Medulla oblongata (tissue), 1 donor: ENCODE results near the gene TSPAN6.
A peak's percentile ranks its signal among the peaks of the same experiment; 100 is the strongest.

Experiments
- DNase-seq: peaks from one replicate; pipeline ENCODE4 v3.0.0-alpha.2; 2015; ENCODE audit errors: extremely low spot score

Gene TSPAN6

DNA sequence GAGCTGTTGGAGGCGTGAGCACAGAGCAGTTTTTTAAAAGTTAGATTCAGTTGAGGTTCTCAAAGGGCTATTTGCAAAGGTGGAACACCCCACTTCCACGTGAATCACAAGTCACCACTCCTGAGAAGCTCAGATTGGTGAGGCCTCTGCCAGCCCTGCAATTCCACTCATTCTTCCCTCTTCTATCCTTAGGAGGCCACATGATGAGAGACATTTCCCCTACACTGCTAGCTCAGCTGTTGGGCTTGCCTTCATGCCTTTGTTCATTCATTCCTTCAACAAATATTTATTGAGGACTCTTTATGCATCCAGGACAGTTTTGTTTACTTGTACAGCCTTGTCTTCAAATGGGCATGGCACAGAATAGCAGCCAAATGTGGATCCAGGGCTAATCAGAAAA is 11.1 kb upstream of the TSPAN6 start:
- DNase-seq, result no peak

DNA sequence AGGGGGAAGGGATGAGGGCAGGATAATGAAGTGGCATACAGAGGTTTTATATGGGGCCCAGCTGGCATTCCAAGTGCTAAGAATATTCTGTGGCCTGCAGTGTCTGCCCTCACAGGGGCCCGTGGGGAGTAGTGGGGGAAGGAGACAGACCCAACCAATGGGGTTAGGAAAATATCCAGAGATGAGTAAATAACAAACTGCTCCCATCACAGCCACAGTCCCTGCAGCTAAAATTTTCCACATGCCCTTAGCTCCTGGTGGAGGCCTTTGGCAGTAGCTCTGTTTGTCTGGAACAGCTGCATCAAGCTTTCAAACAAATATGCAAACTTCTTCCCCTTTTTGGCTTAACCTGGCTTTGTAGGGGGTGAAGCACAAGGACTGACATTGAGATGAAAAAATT is 10.5 kb upstream of the TSPAN6 start:
- DNase-seq, result no peak

- DNase-seq, result no peak
These were observed 8.5 kb upstream of the TSPAN6 start for GRCh38 chrX:100645106-100645505.

GRCh38 chrX:100643956-100644860 is 7.6 kb upstream of the TSPAN6 start, which contains the start of gene SRPX2:
Gene SRPX2, plus strand, starts transcription at chrX:100644199. Its CDS starts 2,124 bp downstream, at chrX:100646323.
- DNase-seq, result no peak

DNA sequence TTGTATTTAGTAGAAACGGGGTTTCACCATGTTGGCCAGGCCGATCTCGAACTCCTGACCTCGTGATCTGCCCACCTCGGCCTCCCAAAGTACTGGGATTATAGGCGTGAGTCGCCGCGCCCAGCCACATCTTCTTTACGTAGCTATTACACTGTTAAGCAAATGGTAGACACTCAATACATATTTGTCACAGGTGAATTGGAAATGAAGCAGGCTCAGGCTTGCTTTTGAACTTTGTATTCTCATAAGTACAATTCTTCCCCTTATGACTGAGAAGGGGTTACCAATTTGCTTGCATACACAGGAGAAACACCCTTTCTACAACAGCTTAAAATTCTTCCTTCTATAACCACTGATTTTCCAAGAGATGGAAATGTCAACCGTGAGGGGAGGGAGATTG is 6.6 kb upstream of the TSPAN6 start:
- DNase-seq, result no peak

DNA sequence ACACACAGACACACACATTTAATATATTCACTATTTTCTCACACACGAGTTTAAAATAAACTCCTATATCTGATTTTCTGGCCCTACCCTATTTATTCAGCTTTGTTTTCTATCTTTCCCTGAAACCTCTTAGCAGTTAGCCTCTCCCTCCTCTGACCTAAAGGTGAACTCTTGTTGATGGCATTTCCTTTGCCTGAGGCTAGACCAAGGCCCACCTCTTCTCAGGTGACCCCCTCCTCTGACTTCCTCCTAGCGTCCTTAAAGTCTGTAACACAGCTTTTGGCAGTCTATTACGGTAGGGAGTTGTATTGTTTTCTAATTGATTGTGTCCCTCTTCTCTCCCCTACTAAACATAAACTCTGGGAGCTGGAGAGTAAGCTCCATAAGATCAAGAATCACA is 5.7 kb upstream of the TSPAN6 start:
- no peak for DNase-seq

DNA sequence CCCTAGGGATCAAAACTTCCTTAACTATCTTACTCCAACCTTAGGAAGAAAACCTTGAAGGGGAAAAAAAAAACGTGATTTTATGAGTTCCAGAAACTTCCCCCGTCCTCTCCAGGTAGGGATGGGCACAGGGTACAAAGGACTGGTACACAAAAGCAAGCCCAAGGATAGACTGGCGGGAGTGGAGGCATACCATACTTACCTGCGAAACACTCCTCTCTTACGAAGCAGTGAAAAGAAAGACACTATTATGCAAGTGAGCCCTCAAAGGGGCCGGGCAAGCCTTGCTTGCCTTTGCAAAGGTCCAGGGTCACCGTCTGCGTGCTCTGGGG is 651 bp downstream of the TSPAN6 start:
- no peak for DNase-seq

GRCh38 chrX:100635040-100635439 is 1.6 kb downstream of the TSPAN6 start:
- no peak for DNase-seq

GRCh38 chrX:100625985-100626491 is 10.6 kb downstream of the TSPAN6 start:
- DNase-seq, result peak; percentile 21

DNA sequence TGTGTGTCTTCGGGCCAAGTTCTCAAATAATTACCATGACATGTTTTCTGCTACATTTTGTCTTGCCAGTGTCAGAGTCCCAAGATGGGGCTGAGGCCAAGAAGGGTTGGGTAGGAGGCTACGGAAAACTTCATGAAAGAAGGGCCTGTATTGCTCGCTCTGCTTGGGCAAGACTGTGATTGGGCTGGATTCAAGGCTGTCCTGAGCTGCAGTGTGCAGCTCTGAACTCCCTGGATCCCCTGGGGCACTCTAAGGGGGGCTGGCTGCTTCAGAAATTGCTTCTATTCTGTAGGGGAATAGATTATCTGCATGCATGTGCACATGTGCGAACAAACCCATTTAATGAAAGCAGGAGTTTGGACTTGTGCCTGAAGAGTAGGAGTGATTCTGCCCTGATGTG is 13.6 kb downstream of the TSPAN6 start:
- no peak for DNase-seq

GRCh38 chrX:100615005-100615404 is 21.6 kb downstream of the TSPAN6 start:
- DNase-seq, result no peak

GRCh38 chrX:100611951-100612350 is 24.7 kb downstream of the TSPAN6 start:
- no peak for DNase-seq

GRCh38 chrX:100609591-100609990 is 27.0 kb downstream of the TSPAN6 start:
- no peak for DNase-seq

GRCh38 chrX:100606753-100607152 is 29.9 kb downstream of the TSPAN6 start:
- DNase-seq, result no peak

DNA sequence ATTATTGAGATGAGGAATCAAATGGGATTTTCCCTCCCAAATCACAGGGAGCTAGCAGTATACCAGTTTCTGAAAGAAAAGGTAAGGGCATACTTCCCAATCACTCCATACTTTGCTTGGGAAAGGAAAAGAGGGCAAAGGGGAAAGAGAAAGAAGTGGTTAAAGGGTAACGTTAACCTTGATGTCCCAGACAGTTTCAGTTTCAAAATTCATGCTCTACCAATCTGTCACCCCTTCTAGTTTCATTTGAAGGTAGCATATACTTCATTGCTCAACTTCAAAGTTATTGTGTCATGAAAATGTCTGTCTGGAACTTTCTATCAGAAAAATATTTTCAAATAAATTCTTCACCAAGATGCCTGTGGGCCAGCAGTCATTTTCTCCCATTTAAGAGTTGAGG is 35.8 kb downstream of the TSPAN6 start:
- DNase-seq, result no peak

DNA sequence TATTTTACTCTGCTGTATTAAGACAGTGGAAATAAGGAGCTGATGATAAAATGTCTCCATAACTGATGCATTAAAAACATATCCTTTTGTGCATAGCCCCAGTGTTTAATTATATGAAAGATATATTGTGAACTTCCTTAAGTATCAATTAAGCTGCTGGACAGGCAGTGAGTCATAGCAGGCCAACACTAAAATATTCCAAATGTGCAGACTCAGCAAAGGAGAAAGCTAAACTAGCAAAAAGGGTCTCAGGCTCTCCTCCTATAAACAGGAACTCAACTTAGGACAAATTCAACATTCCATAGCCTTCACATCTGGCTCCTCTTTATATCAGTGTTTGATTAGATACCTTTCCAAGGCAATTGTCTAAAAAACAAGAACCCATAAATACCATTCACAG is 36.3 kb downstream of the TSPAN6 start:
- no peak for DNase-seq

DNA sequence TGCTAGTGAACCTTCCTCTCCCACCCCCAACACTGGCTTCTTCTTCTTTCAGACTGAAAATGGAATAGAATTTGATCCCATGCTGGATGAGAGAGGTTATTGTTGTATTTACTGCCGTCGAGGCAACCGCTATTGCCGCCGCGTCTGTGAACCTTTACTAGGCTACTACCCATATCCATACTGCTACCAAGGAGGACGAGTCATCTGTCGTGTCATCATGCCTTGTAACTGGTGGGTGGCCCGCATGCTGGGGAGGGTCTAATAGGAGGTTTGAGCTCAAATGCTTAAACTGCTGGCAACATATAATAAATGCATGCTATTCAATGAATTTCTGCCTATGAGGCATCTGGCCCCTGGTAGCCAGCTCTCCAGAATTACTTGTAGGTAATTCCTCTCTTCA is 37.1 kb downstream of the TSPAN6 start:
- no peak for DNase-seq

GRCh38 chrX:100596601-100597000 is 40.0 kb downstream of the TSPAN6 start:
- DNase-seq, result no peak

GRCh38 chrX:100593581-100593980 is 43.0 kb downstream of the TSPAN6 start:
- no peak for DNase-seq

DNA sequence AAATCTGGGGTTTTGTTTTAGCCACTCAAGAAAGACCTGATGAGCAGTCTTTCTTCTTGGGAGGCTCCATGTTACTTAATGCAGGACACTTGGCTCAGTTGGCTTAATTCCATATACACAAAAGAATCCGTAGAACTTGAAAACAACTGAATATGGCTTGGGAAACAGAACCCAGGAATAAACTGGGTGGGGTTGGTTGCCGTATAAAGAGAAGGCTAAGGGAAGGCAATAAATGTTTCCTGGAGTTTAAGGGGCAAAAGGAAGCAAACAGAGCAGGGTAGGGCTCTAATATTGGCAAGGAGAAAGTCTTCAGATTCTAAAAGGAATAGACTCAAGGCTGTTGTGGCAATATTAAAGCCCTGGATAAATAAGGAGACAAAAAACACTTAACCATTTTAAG is 43.5 kb downstream of the TSPAN6 start:
- DNase-seq, result no peak

- no peak for DNase-seq
These were observed 45.2 kb downstream of the TSPAN6 start for GRCh38 chrX:100591256-100592051.

- no peak for DNase-seq
These were observed 48.7 kb downstream of the TSPAN6 start for GRCh38 chrX:100587861-100588260.

DNA sequence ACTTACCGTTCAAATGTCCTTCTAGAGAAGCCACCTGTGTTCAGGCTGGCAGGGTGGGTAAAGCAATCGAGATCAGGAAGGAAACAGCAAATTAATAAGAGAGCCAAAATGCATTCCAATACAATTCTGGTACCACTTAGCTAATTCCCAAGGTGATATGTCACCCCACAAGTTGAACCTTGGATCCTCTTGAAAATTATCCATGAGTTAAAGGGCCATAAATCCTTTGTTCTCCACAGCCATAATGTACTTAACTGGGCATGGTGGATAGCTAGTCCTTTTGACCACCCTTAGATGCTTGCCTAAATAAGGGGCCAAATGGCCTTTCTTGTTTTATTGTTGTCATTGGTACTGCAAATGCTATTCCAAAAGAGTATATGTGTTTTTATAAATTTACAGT is 49.9 kb downstream of the TSPAN6 start:
- no peak for DNase-seq
